BLaER1 (cell line): Measurements from ENCODE around the gene DRC3.
"Not testable (repeated sequence)": the region's sequence is repeated elsewhere in the genome, so short reads cannot be mapped to it uniquely, and the experiment has no call there.

Experiments used
- H3K27ac ChIP-seq: shearing (Covaris generic); formaldehyde crosslinking; 2 replicates; pipeline ENCODE4 v1.8.1; 2022
- H3K27me3 ChIP-seq: shearing (Covaris generic); formaldehyde crosslinking; 2 replicates; pipeline ENCODE4 v1.8.1; 2022
- H3K36me3 ChIP-seq: shearing (Covaris generic); formaldehyde crosslinking; 2 replicates; pipeline ENCODE4 v1.8.1; 2022
- H3K4me1 ChIP-seq: shearing (Covaris generic); formaldehyde crosslinking; 2 replicates; pipeline ENCODE4 v1.8.1; 2022
- H3K4me2 ChIP-seq: shearing (Covaris generic); formaldehyde crosslinking; 2 replicates; pipeline ENCODE4 v1.8.1; 2022
- H3K4me3 ChIP-seq: shearing (Covaris generic); formaldehyde crosslinking; 2 replicates; pipeline ENCODE4 v1.8.1; 2022
- H3K9ac ChIP-seq: shearing (Covaris generic); formaldehyde crosslinking; 2 replicates; pipeline ENCODE4 v1.8.1; 2022
- H3K9me3 ChIP-seq: shearing (Covaris generic); formaldehyde crosslinking; 2 replicates; pipeline ENCODE4 v1.8.1; 2022
- H4K20me1 ChIP-seq: shearing (Covaris generic); formaldehyde crosslinking; 2 replicates; pipeline ENCODE4 v1.8.1; 2022
- Cebpa-rat ChIP-seq: shearing (Covaris generic); IDR thresholded peaks from 2 replicates; pipeline ENCODE4 v1.8.1; 2022

The DRC3 gene

GRCh38 chr17:17933775-17934174, 38.9 kb upstream of the DRC3 start:
- H3K4me3 ChIP-seq, result no peak overlapping the region
- no peaks in the 10 kb centered on the region for H3K36me3 ChIP-seq
- H4K20me1 ChIP-seq, result peaks cover 25% of the 10 kb centered on the region; the same call in 1 of the 2 replicates
- no peak for TF ChIP-seq Cebpa-rat
- no peak overlapping the region for H3K4me2 ChIP-seq
- H3K4me1 ChIP-seq, result peaks cover 22% of the 10 kb centered on the region
- H3K9me3 ChIP-seq, result no peaks in the 10 kb centered on the region
- no peak overlapping the region for H3K27ac ChIP-seq
- H3K9ac ChIP-seq, result no peak overlapping the region
- no peaks in the 10 kb centered on the region for H3K27me3 ChIP-seq

GRCh38 chr17:17934214-17934613, 38.4 kb upstream of the DRC3 start:
- TF ChIP-seq Cebpa-rat, result no peak
- Histone ChIP-seq H3K36me3 (no peaks in the 10 kb centered on the region), H3K4me1 (peaks cover 22% of the 10 kb centered on the region), H3K9me3 (no peaks in the 10 kb centered on the region), H3K4me2 (peak overlapping the region; percentile 46; the same call in 1 of the 2 replicates), H3K27ac (no peak overlapping the region), H3K27me3 (no peaks in the 10 kb centered on the region), H3K9ac (no peak overlapping the region), H4K20me1 (peaks cover 25% of the 10 kb centered on the region; the same call in 1 of the 2 replicates), H3K4me3 (no peak overlapping the region)

GRCh38 chr17:17934806-17935205, 37.9 kb upstream of the DRC3 start:
- no peak overlapping the region for H3K9ac ChIP-seq
- no peaks in the 10 kb centered on the region for H3K9me3 ChIP-seq
- peak overlapping the region; percentile 46 for H3K4me2 ChIP-seq
- TF ChIP-seq Cebpa-rat, result no peak
- H3K27me3 ChIP-seq, result no peaks in the 10 kb centered on the region
- H3K4me1 ChIP-seq, result peaks cover 22% of the 10 kb centered on the region
- H3K36me3 ChIP-seq, result no peaks in the 10 kb centered on the region
- H4K20me1 ChIP-seq, result peaks cover 25% of the 10 kb centered on the region; the same call in 1 of the 2 replicates
- no peak overlapping the region for H3K4me3 ChIP-seq
- H3K27ac ChIP-seq, result no peak overlapping the region

- Histone ChIP-seq H3K4me3 (no peak overlapping the region), H3K4me2 (peak overlapping the region; percentile 46), H3K36me3 (no peaks in the 10 kb centered on the region), H3K27ac (no peak overlapping the region), H4K20me1 (peaks cover 25% of the 10 kb centered on the region; the same call in 1 of the 2 replicates), H3K4me1 (peaks cover 22% of the 10 kb centered on the region), H3K27me3 (no peaks in the 10 kb centered on the region), H3K9ac (no peak overlapping the region), H3K9me3 (no peaks in the 10 kb centered on the region)
- no peak for TF ChIP-seq Cebpa-rat
Observed at GRCh38 chr17:17935321-17936271, 37.1 kb upstream of the DRC3 start.

- Histone ChIP-seq H3K27me3 (no peaks in the 10 kb centered on the region), H3K27ac (no peak overlapping the region), H4K20me1 (peaks cover 25% of the 10 kb centered on the region; the same call in 1 of the 2 replicates), H3K4me3 (no peak overlapping the region), H3K9me3 (no peaks in the 10 kb centered on the region), H3K36me3 (no peaks in the 10 kb centered on the region), H3K4me2 (no peak overlapping the region), H3K4me1 (peaks cover 22% of the 10 kb centered on the region), H3K9ac (no peak overlapping the region)
- TF ChIP-seq Cebpa-rat, result no peak
Observed at GRCh38 chr17:17937201-17937853, 35.3 kb upstream of the DRC3 start.

- Histone ChIP-seq H3K27me3 (no peaks in the 10 kb centered on the region), H3K4me2 (no peak overlapping the region), H3K4me3 (no peak overlapping the region), H3K4me1 (peaks cover 24% of the 10 kb centered on the region), H3K9ac (no peak overlapping the region), H3K9me3 (no peaks in the 10 kb centered on the region), H3K27ac (no peak overlapping the region), H3K36me3 (no peaks in the 10 kb centered on the region), H4K20me1 (peaks cover 25% of the 10 kb centered on the region; the same call in 1 of the 2 replicates)
- TF ChIP-seq Cebpa-rat, result no peak
Observed at GRCh38 chr17:17937958-17938357, 34.7 kb upstream of the DRC3 start.

GRCh38 chr17:17938388-17939107, 34.1 kb upstream of the DRC3 start:
- Histone ChIP-seq H3K9ac (no peak overlapping the region), H3K27me3 (no peaks in the 10 kb centered on the region), H3K4me1 (peaks cover 30% of the 10 kb centered on the region), H3K4me3 (no peak overlapping the region), H3K36me3 (no peaks in the 10 kb centered on the region), H3K27ac (no peak overlapping the region), H3K4me2 (no peak overlapping the region), H4K20me1 (peaks cover 25% of the 10 kb centered on the region; the same call in 1 of the 2 replicates), H3K9me3 (no peaks in the 10 kb centered on the region)
- no peak for TF ChIP-seq Cebpa-rat

GRCh38 chr17:17939941-17940340, 32.7 kb upstream of the DRC3 start:
- H3K4me3 ChIP-seq, H3K36me3 ChIP-seq, H3K9me3 ChIP-seq, H3K27me3 ChIP-seq, H3K4me2 ChIP-seq, H3K27ac ChIP-seq, H3K9ac ChIP-seq: not testable (repeated sequence)
- Histone ChIP-seq H3K4me1 (peaks cover 26% of the 10 kb centered on the region), H4K20me1 (peaks cover 25% of the 10 kb centered on the region; the same call in 1 of the 2 replicates)

- no peaks in the 10 kb centered on the region for H3K36me3 ChIP-seq
- no peaks in the 10 kb centered on the region for H3K27me3 ChIP-seq
- peaks cover 23% of the 10 kb centered on the region; the same call in 1 of the 2 replicates for H4K20me1 ChIP-seq
- H3K4me3 ChIP-seq, result no peak overlapping the region
- H3K9me3 ChIP-seq, result no peaks in the 10 kb centered on the region
- no peak overlapping the region for H3K27ac ChIP-seq
- peaks cover 21% of the 10 kb centered on the region for H3K4me1 ChIP-seq
- TF ChIP-seq Cebpa-rat, result no peak
- H3K9ac ChIP-seq, result no peak overlapping the region
- H3K4me2 ChIP-seq, result no peak overlapping the region
Observed at GRCh38 chr17:17940441-17940911, 32.2 kb upstream of the DRC3 start.
